Measurements from ENCODE around the gene KLHL29.

The KLHL29 gene

DNA sequence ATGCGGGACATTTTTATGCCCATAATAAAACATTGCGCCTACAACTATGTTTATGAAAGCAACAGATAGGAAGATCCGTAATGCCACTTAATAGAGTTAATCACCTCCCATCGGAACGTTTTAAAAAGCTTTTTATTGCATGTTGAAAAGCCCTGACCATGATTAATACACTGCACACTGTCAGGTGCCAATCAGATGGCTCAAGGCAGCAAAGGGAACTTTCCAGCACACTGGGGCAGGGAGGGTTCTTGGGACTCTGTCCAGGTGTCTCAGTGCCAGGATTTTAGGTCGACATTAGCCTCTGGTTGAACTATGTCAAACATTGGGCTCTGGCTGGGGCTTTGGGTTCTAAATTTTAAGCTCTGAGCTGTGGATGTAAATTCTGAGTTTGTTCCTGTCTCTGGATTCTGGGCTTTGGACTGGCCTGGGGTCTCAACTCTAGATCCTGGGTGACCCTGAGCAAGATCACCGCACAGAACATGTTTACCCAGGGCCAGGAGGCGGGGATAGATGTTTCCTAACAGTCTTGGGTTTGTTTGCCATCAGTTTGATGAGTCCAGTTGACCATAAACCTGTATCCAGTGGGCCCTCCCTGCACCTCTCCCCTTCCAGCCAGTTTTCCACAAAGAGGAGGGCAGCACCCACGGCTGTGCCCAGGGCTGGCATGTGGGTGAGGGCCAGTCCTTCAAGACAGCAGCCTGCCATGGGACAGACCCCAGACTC, 279.2 kb downstream of the KLHL29 start:
- no peaks in the 10 kb centered on the region for H3K27me3 ChIP-seq
- no peaks in the 10 kb centered on the region for H3K36me3 ChIP-seq
- H3K9me3 ChIP-seq = no peaks in the 10 kb centered on the region
- H3K4me3 ChIP-seq (ENCODE audit: low read depth, low read length) = no peak overlapping the region
- TF ChIP-seq, protein P1, sequence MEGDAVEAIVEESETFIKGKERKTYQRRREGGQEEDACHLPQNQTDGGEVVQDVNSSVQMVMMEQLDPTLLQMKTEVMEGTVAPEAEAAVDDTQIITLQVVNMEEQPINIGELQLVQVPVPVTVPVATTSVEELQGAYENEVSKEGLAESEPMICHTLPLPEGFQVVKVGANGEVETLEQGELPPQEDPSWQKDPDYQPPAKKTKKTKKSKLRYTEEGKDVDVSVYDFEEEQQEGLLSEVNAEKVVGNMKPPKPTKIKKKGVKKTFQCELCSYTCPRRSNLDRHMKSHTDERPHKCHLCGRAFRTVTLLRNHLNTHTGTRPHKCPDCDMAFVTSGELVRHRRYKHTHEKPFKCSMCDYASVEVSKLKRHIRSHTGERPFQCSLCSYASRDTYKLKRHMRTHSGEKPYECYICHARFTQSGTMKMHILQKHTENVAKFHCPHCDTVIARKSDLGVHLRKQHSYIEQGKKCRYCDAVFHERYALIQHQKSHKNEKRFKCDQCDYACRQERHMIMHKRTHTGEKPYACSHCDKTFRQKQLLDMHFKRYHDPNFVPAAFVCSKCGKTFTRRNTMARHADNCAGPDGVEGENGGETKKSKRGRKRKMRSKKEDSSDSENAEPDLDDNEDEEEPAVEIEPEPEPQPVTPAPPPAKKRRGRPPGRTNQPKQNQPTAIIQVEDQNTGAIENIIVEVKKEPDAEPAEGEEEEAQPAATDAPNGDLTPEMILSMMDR (IDR thresholded peaks at IDR 0.05; ENCODE audit: low read depth, low read length) = no peak
- DNase-seq = no peak
- peaks cover 4% of the 10 kb centered on the region for H3K4me1 ChIP-seq

DNA sequence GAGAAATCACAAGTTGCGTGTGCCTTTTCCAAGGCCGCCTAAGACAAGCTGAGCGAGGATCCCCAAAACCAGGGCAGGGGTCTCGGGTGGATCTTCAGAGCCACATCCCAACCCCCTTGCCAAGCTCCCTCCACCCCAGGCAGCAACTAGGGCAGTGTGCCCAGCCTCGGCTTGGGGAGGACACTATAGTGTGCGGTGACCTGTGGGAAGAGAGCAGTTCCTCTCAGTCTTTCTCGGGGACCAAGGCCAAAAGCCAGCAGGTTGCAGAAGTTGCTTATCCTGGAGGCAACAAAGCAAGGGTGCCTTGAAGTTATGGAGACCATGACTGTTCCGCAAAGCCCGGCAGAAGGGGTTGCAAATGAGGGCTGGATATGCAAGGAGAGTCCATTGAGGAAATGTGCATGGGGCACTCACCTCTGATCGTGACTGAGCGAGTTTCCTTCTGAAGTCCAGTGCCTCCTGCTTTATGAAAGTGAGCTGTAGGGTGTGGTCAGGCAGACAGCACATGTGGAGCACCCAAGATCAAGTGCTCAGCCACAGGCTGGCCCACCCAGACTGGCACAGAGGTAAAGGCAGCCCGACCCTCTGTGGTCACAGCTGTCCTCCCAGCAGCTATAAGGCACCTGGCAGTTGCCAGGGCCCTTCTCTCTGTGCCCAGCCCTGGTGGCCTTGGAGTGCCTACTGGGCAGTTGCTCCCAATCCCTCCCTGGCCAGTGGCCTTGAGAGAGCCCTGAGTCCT, 281.4 kb downstream of the KLHL29 start:
- Histone ChIP-seq H3K9me3 (no peaks in the 10 kb centered on the region), H3K27me3 (no peaks in the 10 kb centered on the region), H3K4me3 (ENCODE audit: low read depth, low read length) (no peak overlapping the region), H3K4me1 (peaks cover 16% of the 10 kb centered on the region), H3K36me3 (no peaks in the 10 kb centered on the region)
- TF ChIP-seq, protein P1 (IDR thresholded peaks at IDR 0.05; ENCODE audit: low read depth, low read length) = no peak
- no peak for DNase-seq

DNA sequence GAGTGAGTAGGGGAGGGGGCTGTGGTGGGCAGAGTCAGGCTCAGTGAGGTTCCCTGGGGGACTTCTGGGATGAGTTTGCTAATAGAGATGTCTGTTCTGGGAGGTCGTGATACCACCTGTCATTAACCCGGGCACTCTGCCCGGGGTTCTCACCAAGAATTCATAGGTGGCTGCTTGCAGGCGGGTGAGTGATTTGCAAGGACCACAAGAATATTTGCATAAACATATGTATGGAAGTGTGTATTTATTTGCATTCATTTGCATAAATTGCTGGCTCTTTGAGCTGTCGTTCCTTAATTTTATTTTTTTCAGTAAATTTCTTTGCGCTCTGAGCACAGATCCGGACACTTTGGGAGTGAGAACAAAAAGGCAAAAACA, 282.0 kb downstream of the KLHL29 start:
- no peaks in the 10 kb centered on the region for H3K27me3 ChIP-seq
- TF ChIP-seq, protein P1 (IDR thresholded peaks at IDR 0.05; ENCODE audit: low read depth, low read length) = no peak
- no peak for DNase-seq
- no peaks in the 10 kb centered on the region for H3K9me3 ChIP-seq
- H3K36me3 ChIP-seq = no peaks in the 10 kb centered on the region
- peaks cover 16% of the 10 kb centered on the region for H3K4me1 ChIP-seq
- H3K4me3 ChIP-seq (ENCODE audit: low read depth, low read length) = no peak overlapping the region

DNA sequence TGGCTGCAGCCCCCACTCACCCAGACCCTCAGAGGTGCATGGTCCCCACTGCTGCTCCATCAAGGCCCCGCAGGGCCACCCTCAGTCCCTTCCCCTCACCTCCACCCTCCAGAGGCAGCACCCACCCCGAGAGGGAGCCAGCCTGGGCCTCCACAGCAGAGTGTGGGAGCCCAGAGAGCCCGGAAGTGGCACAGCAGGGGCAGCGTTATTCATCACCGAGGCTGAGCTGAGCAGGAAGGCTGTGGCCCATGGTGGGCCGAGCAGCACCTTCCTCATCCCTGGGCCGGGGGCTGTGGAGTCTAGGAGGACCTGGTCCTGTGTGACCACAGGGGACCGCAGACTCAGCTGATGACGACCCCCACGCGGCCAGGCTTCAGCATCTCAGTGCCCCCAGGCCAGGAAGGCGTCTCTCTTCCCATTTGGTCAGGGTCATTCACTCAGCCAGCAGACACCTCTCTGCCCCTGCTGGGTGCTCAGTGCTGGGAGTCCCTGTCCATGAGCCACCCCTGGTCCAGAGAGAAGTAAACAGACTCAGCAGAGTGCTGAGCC, 283.9 kb downstream of the KLHL29 start:
- Histone ChIP-seq H3K27me3 (no peaks in the 10 kb centered on the region), H3K4me1 (peaks cover 16% of the 10 kb centered on the region), H3K4me3 (ENCODE audit: low read depth, low read length) (no peak overlapping the region), H3K9me3 (no peaks in the 10 kb centered on the region), H3K36me3 (no peaks in the 10 kb centered on the region)
- TF ChIP-seq, protein P1 (IDR thresholded peaks at IDR 0.05; ENCODE audit: low read depth, low read length) = no peak
- DNase-seq = no peak

DNA sequence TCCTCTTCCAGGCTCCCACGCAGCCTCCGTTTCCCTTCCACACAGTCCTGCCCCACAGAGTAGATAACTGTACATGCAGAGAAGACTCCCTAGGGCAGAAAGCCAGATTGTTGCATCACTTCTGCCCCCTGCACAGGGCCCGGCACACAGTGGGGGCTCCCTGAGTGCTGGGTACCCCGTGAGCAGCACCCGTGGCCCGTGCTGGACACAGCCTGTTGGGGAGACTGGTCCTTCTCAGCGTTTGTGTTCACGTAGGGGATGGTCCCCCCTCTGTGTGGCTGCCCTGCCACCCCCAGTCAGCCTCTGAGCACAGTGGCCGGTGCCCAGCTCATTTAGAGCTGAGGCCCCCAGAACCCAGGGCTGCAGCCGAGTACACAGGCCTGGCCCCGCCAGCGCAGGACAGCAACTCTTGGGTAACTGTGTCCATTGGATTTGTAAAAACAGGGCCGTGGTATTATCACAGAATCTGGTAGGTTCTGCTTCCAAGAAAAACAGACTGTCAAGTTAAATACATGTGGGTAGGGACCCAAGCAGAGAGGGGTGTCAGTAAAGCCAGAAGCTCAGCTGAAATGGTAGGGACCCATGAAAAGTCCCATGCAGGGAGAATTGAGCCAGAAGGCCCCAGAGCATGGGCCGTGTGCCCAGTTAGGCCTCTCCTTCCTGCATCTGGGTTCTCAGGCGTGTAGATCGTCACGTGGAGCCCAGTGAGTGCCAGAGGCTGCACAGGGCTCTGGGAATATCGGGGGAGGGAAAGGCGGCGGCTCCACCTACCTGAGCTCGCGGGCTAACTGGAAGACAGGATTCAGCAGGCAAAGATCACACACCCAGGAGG, 284.6 kb downstream of the KLHL29 start:
- H3K4me1 ChIP-seq = peaks cover 16% of the 10 kb centered on the region
- no peak overlapping the region for H3K4me3 ChIP-seq (ENCODE audit: low read depth, low read length)
- no peaks in the 10 kb centered on the region for H3K9me3 ChIP-seq
- peak; percentile 90 for DNase-seq
- H3K27me3 ChIP-seq = no peaks in the 10 kb centered on the region
- TF ChIP-seq, protein P1 (IDR thresholded peaks at IDR 0.05; ENCODE audit: low read depth, low read length) = no peak
- no peaks in the 10 kb centered on the region for H3K36me3 ChIP-seq
